Stimulated activated CD8-positive, alpha-beta memory T cell treated with anti-CD3 and anti-CD28 coated beads, Interleukin-15, amount 100 ng/mL, for 4 hours (primary cell): ENCODE data around the gene HOXC4.

Experiments
- DNase-seq, 2 donors: peaks; one replicate each; pipeline ENCODE4 v3.0.0-alpha.2; 2020; ENCODE audit warnings: low read depth in 2 of 2

The HOXC4 gene

GRCh38 chr12:54028314-54029201 is 25.1 kb upstream of the HOXC4 start, which contains the start of gene HOXC6:
Gene HOXC6 (plus strand): TSS chr12:54028440. CDS start chr12:54028522, 82 bp downstream.
- no peak for DNase-seq

DNA sequence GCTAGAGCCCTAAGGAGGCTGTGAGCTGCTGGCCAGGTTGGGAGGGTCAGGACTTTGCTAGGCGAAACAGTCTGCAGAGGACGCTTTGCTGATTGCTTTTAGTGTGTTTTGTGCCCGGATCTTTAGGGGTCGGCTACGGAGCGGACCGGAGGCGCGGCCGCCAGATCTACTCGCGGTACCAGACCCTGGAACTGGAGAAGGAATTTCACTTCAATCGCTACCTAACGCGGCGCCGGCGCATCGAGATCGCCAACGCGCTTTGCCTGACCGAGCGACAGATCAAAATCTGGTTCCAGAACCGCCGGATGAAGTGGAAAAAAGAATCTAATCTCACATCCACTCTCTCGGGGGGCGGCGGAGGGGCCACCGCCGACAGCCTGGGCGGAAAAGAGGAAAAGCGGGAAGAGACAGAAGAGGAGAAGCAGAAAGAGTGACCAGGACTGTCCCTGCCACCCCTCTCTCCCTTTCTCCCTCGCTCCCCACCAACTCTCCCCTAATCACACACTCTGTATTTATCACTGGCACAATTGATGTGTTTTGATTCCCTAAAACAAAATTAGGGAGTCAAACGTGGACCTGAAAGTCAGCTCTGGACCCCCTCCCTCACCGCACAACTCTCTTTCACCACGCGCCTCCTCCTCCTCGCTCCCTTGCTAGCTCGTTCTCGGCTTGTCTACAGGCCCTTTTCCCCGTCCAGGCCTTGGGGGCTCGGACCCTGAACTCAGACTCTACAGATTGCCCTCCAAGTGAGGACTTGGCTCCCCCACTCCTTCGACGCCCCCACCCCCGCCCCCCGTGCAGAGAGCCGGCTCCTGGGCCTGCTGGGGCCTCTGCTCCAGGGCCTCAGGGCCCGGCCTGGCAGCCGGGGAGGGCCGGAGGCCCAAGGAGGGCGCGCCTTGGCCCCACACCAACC is 23.9 kb upstream of the HOXC4 start:
- no peak for DNase-seq

DNA sequence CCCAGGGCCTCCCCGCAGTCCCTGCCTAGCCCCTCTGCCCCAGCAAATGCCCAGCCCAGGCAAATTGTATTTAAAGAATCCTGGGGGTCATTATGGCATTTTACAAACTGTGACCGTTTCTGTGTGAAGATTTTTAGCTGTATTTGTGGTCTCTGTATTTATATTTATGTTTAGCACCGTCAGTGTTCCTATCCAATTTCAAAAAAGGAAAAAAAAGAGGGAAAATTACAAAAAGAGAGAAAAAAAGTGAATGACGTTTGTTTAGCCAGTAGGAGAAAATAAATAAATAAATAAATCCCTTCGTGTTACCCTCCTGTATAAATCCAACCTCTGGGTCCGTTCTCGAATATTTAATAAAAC is 23.2 kb upstream of the HOXC4 start:
- DNase-seq, result no peak

- DNase-seq, result no peak
Observed at GRCh38 chr12:54030889-54031471, 22.7 kb upstream of the HOXC4 start.

GRCh38 chr12:54031480-54031879 is 22.2 kb upstream of the HOXC4 start:
- DNase-seq, result no peak

- no peak for DNase-seq
Observed at GRCh38 chr12:54032086-54032619, 21.5 kb upstream of the HOXC4 start.

GRCh38 chr12:54032627-54033100 is 21.0 kb upstream of the HOXC4 start, which contains the start of gene HOXC5:
Gene HOXC5 (plus strand): TSS chr12:54033050. CDS start chr12:54033123, 73 bp downstream.
- no peak for DNase-seq

GRCh38 chr12:54033106-54033979 is 20.3 kb upstream of the HOXC4 start:
- no peak for DNase-seq

DNA sequence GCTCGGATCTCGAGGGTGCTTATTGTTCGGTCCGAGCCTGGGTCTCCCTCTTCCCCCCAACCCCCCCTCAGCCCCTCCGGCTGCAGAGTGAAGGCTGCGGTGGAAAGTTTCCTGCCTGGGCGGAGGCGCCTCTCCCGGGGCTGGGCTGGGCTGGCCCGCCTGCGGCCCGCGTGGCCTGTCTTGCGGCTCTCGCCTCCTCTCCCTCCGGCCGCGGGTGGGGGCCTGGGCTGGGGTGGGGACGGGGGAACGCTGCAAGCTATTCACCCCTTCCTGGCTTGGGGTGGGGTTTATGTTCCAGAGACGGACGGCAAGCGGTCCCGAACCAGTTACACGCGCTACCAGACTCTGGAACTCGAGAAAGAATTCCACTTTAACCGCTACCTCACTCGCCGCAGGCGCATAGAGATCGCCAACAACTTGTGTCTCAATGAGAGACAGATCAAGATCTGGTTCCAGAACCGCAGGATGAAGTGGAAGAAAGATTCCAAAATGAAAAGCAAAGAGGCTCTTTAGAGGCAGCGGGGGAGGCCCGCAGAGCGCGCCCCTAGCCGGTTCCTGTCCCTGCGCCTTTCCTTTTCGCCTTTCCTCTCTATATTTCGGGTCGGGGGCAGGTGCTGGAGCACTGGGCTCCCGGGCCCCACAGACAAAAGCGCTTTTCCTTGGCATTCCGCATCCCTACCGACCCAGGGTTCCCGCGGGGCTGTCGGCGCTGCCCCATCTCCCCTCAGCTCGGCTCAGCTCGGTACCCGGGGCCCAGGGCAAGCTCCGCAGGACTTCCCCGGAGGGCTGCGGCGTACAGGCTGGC is 19.5 kb upstream of the HOXC4 start:
- no peak for DNase-seq

DNA sequence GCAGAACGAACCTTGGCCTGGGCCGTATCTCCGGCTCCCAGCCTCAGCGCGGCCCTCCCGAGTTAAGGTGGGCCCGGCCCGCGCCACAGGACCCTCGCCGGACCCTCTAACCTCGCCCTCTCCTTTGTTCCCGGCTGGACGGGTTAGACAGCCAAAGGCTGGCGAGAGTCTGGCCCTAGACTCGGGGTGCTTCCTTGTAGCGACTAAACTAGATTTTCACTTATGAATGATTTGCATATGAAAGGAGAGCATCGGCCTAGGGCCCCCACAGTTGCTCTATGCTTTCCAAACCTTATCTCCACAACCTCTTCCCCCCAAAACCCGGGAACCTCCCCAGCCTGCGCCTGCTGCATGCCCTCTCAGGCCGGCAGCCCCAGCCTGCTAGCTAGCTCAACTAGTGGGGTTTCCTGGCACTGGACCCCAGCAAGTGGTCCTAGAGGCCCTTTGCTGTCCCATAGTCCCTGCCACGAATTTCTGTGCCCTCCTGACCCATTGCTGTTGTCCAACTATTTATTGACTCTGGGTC is 18.8 kb upstream of the HOXC4 start:
- DNase-seq, result no peak

- no peak for DNase-seq
Observed at GRCh38 chr12:54035568-54036264, 17.9 kb upstream of the HOXC4 start.

GRCh38 chr12:54036620-54037359 is 16.8 kb upstream of the HOXC4 start:
- no peak for DNase-seq

- no peak for DNase-seq
Observed at GRCh38 chr12:54037360-54038283, 16.0 kb upstream of the HOXC4 start.

DNA sequence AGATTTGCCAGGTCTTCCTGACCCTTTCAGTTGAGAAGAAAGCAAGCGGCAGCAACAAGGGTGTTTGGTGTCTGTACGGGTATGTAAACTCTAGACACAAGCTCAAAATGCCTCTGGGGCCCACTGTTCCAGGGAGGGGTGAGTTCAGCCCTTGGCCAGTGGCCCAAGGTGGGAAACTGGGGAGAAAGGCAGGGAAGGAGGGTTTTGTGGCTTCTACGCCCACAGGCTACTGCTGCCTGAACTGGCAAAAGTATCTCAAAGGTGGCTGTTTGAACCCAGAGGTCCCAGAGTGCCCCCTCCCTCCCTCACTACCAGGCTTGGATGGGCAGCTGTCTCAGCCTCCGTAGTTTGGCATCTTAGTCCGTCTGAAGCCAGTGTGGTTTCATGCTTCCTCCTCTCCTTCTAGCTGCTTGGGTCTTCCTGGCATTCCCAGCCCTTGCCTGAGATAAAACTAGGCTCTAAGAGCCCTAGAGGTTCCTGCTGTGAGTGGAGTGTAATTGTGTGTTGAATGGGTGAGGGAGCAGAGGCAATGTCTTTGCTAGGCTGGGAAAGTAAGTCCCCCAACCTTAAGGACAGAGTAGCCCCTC is 15.3 kb upstream of the HOXC4 start:
- no peak for DNase-seq

DNA sequence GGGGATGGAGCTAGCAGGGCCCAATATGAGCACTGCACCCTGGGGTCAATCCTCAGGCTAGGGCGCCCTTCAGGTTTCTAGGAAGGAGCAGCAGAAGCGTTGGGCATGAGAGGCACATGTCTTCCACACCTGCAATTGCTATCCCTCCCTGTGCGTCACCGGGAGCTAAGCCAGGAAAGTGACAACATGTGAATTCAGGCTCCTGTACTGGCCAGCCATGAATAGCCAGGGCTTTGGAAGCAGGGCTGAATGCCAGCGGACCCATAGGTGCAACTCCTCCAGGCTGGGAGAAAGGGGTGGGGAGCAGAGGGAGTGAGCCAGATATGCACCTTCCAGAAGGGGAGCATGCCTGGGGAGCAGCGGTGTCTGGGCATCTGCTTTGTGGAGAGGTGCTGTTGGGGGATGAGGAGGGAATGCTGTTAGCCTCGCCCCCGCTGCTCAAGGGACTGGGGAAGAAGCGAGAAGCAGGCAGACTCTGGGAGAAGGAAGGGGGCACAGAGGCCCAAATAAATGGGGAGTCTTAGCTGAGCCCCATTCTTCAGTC is 14.7 kb upstream of the HOXC4 start:
- DNase-seq, result no peak

DNA sequence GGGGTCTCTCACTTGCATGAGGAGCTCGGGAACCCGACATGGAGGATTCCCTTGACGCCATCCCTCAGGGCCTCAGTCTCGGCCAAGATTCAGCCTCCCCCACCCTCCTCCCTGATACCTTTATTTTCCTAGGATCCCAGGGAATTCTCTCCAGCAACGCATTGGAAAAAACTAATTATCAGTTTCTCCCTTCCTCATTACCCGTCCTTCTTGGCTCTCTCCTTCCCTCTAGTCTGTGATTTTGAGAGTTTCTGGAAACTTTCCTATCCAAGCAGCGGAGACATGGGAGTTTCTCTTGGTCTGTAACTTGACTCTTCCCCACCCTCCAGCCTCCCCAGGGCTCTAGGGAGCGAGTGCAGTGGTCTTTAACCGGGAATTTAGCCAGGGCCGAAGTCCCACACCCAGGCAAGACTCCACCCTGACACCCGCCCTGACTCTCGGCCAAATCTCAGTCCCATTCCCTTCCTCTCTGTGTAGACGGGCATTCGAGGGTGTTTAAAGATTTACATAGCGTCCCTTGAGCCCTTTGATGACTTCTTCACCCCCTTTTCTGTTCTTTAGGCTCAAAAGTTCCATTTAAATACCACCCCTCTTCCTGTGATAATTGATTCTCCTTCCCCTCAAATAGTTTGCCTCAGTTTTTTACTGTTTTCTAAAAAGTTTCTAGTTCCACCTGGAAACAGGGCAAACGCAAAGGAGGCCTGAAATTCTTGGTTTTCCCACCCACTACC is 14.1 kb upstream of the HOXC4 start:
- no peak for DNase-seq
